HL-60 (cell line): ENCODE measurements around the gene RGP1.

Experiments
- DNase-seq, 2 experiments: peaks; one replicate each; pipeline ENCODE4 v3.0.0-alpha.2; 2010 to 2020; ENCODE audit warnings: low read depth in 1 of 2, low spot score in 1 of 2
- H3K27ac ChIP-seq: fragments of 250-450 bp; sonication (Bioruptor Pico); replicated peaks from 2 replicates; pipeline ENCODE4 v1.5.1; 2020; ENCODE audit warnings: mild to moderate bottlenecking, moderate library complexity
- H3K27me3 ChIP-seq: fragments of 250-450 bp; sonication (Bioruptor Pico); 2 replicates; pipeline ENCODE4 v1.5.1; 2021; ENCODE audit warnings: mild to moderate bottlenecking, moderate library complexity; ENCODE audit not compliant: insufficient read depth, poor library complexity, severe bottlenecking
- H3K4me3 ChIP-seq: replicated peaks from 2 replicates; pipeline ENCODE4 v1.5.1; 2011; ENCODE audit warnings: mild to moderate bottlenecking, control low read depth, low read length; ENCODE audit not compliant: insufficient read depth
- CTCF ChIP-seq: IDR thresholded peaks from one replicate; pipeline ENCODE4 v1.5.1; 2011; ENCODE audit warnings: low read length, control low read depth, inconsistent platforms; ENCODE audit not compliant: insufficient read depth
- GABPA ChIP-seq: IDR thresholded peaks from 2 replicates; pipeline ENCODE4 v1.6.1; 2012; ENCODE audit warnings: low read depth
- POLR2AphosphoS5 ChIP-seq: IDR thresholded peaks from 2 replicates; pipeline ENCODE4 v1.6.1; 2012; ENCODE audit warnings: low read depth
- REST ChIP-seq: IDR thresholded peaks from 2 replicates; pipeline ENCODE4 v1.6.1; 2012; ENCODE audit warnings: low read depth; ENCODE audit not compliant: insufficient replicate concordance
- SPI1 ChIP-seq: IDR thresholded peaks from 2 replicates; pipeline ENCODE4 v1.6.1; 2012; ENCODE audit warnings: low read depth, mild to moderate bottlenecking, borderline replicate concordance

Gene RGP1

DNA sequence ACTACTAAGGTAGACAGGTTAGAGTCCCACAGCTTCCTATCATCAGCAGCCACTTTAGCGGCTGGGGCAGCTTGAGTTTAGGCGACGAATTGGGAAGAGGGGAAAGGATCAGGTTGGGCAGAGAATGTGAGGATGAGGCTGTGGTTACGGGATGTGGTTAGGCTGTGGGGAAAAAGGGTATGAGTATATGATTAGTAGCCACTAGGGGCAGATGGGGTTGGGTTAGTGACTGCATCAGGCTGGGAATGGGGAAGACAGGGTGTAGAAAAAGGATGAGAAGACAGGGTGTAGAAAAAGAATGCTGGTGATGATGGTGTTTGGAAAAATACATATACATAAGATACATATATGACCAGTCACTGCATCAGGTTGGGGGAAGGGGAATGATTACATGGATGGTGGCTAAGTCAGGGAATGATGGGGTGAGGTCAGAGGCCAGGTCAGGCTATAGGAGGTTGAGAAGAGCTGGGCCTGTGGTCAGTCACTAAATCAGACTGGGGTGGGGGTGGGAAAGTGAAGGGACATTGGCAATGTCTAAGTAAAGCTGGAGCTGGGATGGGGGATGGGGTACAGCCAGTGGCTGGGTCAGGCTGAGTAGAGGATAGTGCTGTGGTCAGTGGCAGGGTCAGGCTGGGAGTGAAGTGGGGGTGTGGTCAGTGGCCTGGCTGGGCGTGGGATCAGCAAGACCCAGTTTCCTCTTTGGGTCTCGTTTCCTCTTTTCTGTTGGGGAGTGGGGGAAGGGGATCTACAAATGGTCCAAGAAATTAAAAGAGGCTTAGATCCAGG, 19.2 kb upstream of the RGP1 start:
- Histone ChIP-seq H3K4me3 (peak overlapping the region; percentile 83), H3K27ac (peak overlapping the region; percentile 82), H3K27me3 (no peaks in the 10 kb centered on the region)
- TF ChIP-seq SPI1 = peak; percentile 56; the same call in 1 of the 2 replicates
- no peak for TF ChIP-seq REST
- TF ChIP-seq CTCF = peak; percentile 32
- TF ChIP-seq POLR2AphosphoS5 = no peak
- peak; percentile 54 to 68 for DNase-seq

DNA sequence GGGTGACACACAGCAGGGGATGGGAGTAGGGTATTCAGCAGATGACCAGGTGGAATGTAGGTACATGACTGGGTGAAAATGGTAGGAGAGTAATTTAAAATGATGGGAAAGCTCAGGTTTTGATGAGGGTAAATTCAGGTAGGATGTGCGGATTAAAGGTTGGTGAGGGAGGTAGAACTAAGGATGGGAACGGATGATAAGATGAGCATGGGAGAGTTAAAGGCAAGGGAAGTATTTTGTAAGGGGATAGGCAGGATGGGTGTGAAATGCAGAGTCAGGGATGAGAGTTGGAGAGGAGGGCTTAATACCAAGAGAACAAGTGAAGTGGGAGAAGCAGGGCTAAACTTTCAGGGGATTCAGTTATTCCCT, 18.6 kb upstream of the RGP1 start:
- H3K4me3 ChIP-seq = peak overlapping the region; percentile 83
- H3K27ac ChIP-seq = peak overlapping the region; percentile 82
- DNase-seq = no peak
- TF ChIP-seq POLR2AphosphoS5 = no peak
- TF ChIP-seq CTCF = no peak
- TF ChIP-seq REST = no peak
- no peak for TF ChIP-seq GABPA
- TF ChIP-seq SPI1 = no peak
- H3K27me3 ChIP-seq = no peaks in the 10 kb centered on the region

- Histone ChIP-seq H3K27ac (peak overlapping the region; percentile 82), H3K27me3 (no peaks in the 10 kb centered on the region), H3K4me3 (peak overlapping the region; percentile 83)
- TF ChIP-seq GABPA (no peak), CTCF (no peak), SPI1 (no peak), POLR2AphosphoS5 (no peak)
- peak in 1 of 2 experiments; percentile 30 for DNase-seq
Measured at GRCh38 chr9:35731415-35732184, 17.5 kb upstream of the RGP1 start.
